Body of pancreas (tissue), 4 donors: Measurements from ENCODE around the gene DAND5.

Source experiments
- CTCF ChIP-seq, 7 experiments: fragments of 450-650 bp in 4 of 7; fragments of 200-600 bp in 3 of 7; sonication (generic) in 3 of 7; IDR thresholded peaks; one replicate each; pipeline ENCODE4 v1.5.1; 2016 to 2019; ENCODE audit warnings: antibody characterized with exemption in 7 of 7
- POLR2A ChIP-seq, 3 donors: fragments of 450-650 bp; IDR thresholded peaks; one replicate each; pipeline ENCODE4 v1.6.1; 2016; ENCODE audit warnings: antibody characterized with exemption in 3 of 3, mild to moderate bottlenecking in 2 of 3

GRCh38 chr19:12954612-12954962, 14.8 kb upstream of the DAND5 start:
- TF ChIP-seq CTCF (IDR thresholded peaks at IDR 0.05) (no peak), POLR2A (IDR thresholded peaks at IDR 0.05) (no peak)
